GM19463 (cell line): ENCODE data around the gene MOV10L1.

ENCODE experiments used
- ATAC-seq: cut with Tn5 transposase; IDR thresholded peaks from one replicate; pipeline ENCODE4 v1.9.1; 2021; ENCODE audit warnings: mild to moderate bottlenecking, moderate library complexity; ENCODE audit not compliant: unreplicated experiment

Gene MOV10L1

GRCh38 chr22:50058906-50059880 lies 30.6 kb upstream of the MOV10L1 start:
- ATAC-seq = no peak

GRCh38 chr22:50059881-50060262 lies 29.9 kb upstream of the MOV10L1 start:
- no peak for ATAC-seq

- ATAC-seq = no peak
Measured at GRCh38 chr22:50060441-50061140, 29.2 kb upstream of the MOV10L1 start.

- no peak for ATAC-seq
Measured at GRCh38 chr22:50061141-50061823, 28.5 kb upstream of the MOV10L1 start.

- no peak for ATAC-seq
Measured at GRCh38 chr22:50061824-50062355, 27.9 kb upstream of the MOV10L1 start.

- ATAC-seq = no peak
Measured at GRCh38 chr22:50062509-50063135, 27.2 kb upstream of the MOV10L1 start.

GRCh38 chr22:50063589-50064393 lies 26.0 kb upstream of the MOV10L1 start:
- ATAC-seq = no peak

- ATAC-seq = no peak
Measured at GRCh38 chr22:50064453-50064852, 25.4 kb upstream of the MOV10L1 start.

GRCh38 chr22:50067244-50067643 lies 22.6 kb upstream of the MOV10L1 start:
- no peak for ATAC-seq

- ATAC-seq = no peak
Measured at GRCh38 chr22:50068096-50068495, 21.7 kb upstream of the MOV10L1 start.

GRCh38 chr22:50070366-50070765 lies 19.4 kb upstream of the MOV10L1 start:
- ATAC-seq = no peak

GRCh38 chr22:50071432-50072166 lies 18.2 kb upstream of the MOV10L1 start:
- ATAC-seq = no peak

GRCh38 chr22:50072167-50072555 lies 17.6 kb upstream of the MOV10L1 start:
- ATAC-seq = no peak

- no peak for ATAC-seq
Measured at GRCh38 chr22:50072714-50073538, 16.9 kb upstream of the MOV10L1 start.

GRCh38 chr22:50074056-50074455 lies 15.8 kb upstream of the MOV10L1 start:
- no peak for ATAC-seq

GRCh38 chr22:50074551-50075530 lies 15.0 kb upstream of the MOV10L1 start:
- no peak for ATAC-seq
